ENCODE results near the gene RTP2.

Gene RTP2

DNA sequence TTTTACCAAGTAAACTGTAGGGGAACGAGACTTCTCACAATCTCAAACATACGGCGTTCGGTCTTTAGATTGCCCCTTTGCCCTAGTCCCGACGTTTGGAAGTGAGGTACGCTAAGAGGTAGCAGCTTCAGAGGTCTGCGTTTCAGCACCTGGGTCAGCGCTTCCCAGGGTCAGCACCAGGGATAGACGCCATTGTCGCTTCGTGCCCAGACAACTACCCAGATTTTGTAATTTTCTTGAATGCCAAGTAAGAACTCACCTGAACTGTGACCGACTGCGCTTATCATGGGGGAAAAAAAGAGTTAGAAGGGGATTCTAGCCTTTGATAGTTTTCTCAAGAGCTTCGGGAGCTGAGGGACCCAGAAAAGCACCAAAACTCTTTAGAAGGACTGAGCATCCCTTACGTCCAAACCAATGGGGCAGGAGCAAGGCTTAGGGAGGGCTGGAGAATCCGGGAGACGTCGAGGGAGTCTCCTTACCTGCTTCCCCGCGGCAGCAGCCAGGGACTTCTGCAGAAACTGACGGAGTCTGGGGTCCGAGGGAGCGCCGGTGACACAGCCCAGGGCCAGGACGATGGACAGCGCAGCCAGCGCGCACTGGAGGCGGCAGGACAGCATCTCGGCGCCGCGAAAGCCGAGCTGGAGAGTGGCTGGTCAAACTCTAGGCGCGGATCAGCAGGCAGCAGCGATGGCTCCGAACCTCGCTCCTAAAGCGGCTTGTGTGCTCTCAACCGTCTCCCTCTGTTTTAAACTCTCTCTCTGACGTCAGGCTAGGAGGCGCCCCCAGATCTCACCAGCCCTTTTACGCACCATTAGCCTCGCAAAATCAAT is 32.5 kb downstream of the RTP2 start, which contains the start of gene SST:
Gene SST (minus strand): TSS at position 720 of the 830 bp plus-strand sequence. CDS start 103 bp downstream, at position 617.
- Mint-ChIP-seq H3K4me3 (no peak within 1 kb of the TSS), H3K36me3 (no peaks in the 10 kb centered on the region), H3K27me3 (peaks cover 57% of the 10 kb centered on the region), H3K4me1 (no peaks in the 10 kb centered on the region), H3K9me3 (no peaks in the 10 kb centered on the region), H3K27ac (no peak within 1 kb of the TSS)

DNA sequence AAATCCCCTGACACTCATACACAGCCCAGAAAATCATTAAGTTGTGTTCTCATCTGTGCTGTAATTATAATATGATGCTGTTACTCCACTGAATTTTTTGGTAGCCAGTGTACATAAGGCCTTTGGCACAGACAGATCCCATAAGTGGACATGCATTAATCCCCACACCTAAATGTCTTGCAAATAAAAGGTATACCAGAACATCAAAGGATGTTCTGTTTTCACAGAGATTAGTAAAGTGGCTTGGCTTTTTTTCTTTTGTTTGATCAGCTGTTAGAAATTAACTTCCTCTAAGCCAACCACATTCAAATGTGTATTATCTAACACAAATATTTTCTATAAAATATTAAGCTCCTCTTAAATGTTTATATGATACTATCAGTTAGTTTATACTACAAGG is 34.8 kb downstream of the RTP2 start:
- Mint-ChIP-seq H3K27ac (no peak overlapping the region), H3K4me1 (no peaks in the 10 kb centered on the region), H3K4me3 (no peak overlapping the region), H3K27me3 (peaks cover 56% of the 10 kb centered on the region), H3K36me3 (no peaks in the 10 kb centered on the region), H3K9me3 (no peaks in the 10 kb centered on the region)

GRCh38 chr3:187665764-187666402 is 36.5 kb downstream of the RTP2 start:
- Mint-ChIP-seq H3K36me3 (no peaks in the 10 kb centered on the region), H3K4me1 (no peaks in the 10 kb centered on the region), H3K4me3 (no peak overlapping the region), H3K27me3 (peaks cover 51% of the 10 kb centered on the region), H3K9me3 (no peaks in the 10 kb centered on the region), H3K27ac (no peak overlapping the region)

- H3K4me3 Mint-ChIP-seq = no peak overlapping the region
- H3K36me3 Mint-ChIP-seq = no peaks in the 10 kb centered on the region
- no peaks in the 10 kb centered on the region for H3K4me1 Mint-ChIP-seq
- H3K9me3 Mint-ChIP-seq = no peaks in the 10 kb centered on the region
- peaks cover 47% of the 10 kb centered on the region for H3K27me3 Mint-ChIP-seq
- H3K27ac Mint-ChIP-seq = no peak overlapping the region
These were observed 37.3 kb downstream of the RTP2 start for GRCh38 chr3:187665010-187665409.

- Mint-ChIP-seq H3K27me3 (peaks cover 30% of the 10 kb centered on the region), H3K9me3 (no peaks in the 10 kb centered on the region)
These were observed 39.4 kb downstream of the RTP2 start for GRCh38 chr3:187662848-187663409.

DNA sequence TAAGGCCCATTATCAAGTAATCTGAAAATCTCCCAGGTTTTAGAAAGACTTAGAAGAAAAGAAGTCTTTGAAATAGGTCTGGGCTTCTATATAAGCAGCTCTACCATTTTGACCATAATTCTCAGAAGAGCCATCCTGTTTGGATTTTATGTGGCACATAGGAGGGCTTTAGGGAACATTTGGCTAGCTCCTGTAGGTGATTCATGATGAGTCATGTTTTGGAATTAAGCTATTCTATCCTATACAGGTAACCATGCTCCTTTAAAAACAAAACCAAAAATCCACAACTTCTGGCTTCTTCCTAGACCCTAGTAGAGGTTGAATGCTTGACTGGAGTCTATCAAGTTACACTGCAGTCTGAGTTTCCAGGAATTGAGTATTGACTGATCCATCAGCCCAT is 41.1 kb downstream of the RTP2 start:
- H3K27ac Mint-ChIP-seq = no peak overlapping the region
- H3K36me3 Mint-ChIP-seq = no peaks in the 10 kb centered on the region
- H3K9me3 Mint-ChIP-seq = no peaks in the 10 kb centered on the region
- H3K27me3 Mint-ChIP-seq = peaks cover 20% of the 10 kb centered on the region
- H3K4me3 Mint-ChIP-seq = no peak overlapping the region
- H3K4me1 Mint-ChIP-seq = no peaks in the 10 kb centered on the region

More at GRCh38 chr3:187662848-187663409, 39.4 kb downstream of the RTP2 start:
- no peaks in the 10 kb centered on the region for H3K4me1 Mint-ChIP-seq
- H3K27ac Mint-ChIP-seq = no peak overlapping the region
- no peaks in the 10 kb centered on the region for H3K36me3 Mint-ChIP-seq
- H3K4me3 Mint-ChIP-seq = no peak overlapping the region

GRCh38 chr3:187651282-187651681 is 51.1 kb downstream of the RTP2 start:
- Mint-ChIP-seq H3K4me3 (no peak overlapping the region), H3K4me1 (no peaks in the 10 kb centered on the region), H3K27ac (no peak overlapping the region), H3K9me3 (no peaks in the 10 kb centered on the region), H3K27me3 (peaks cover 24% of the 10 kb centered on the region), H3K36me3 (no peaks in the 10 kb centered on the region)

Measured in activated naive CD4-positive, alpha-beta T cell treated with anti-CD3 and anti-CD28 coated beads, Interleukin-2, amount 50 U/mL, for 24 hours (primary cell).